B cell (primary cell): ENCODE results near the gene NPHP4.

Source experiments
- EZH2 ChIP-seq: IDR thresholded peaks from 2 replicates; pipeline ENCODE4 v1.6.1; 2012; ENCODE audit warnings: borderline replicate concordance, low read depth, mild to moderate bottlenecking, moderate library complexity, low read length; ENCODE audit not compliant: insufficient read depth, poor library complexity, severe bottlenecking
- TF ChIP-seq, protein P1 (sequence below): fragments of 200-600 bp; IDR thresholded peaks from one replicate; pipeline ENCODE4 v1.8.0; 2022; ENCODE audit warnings: antibody characterized with exemption, mild to moderate bottlenecking

GRCh38 chr1:6038603-6039002 is 46.4 kb upstream of the NPHP4 start:
- TF ChIP-seq, protein P1, sequence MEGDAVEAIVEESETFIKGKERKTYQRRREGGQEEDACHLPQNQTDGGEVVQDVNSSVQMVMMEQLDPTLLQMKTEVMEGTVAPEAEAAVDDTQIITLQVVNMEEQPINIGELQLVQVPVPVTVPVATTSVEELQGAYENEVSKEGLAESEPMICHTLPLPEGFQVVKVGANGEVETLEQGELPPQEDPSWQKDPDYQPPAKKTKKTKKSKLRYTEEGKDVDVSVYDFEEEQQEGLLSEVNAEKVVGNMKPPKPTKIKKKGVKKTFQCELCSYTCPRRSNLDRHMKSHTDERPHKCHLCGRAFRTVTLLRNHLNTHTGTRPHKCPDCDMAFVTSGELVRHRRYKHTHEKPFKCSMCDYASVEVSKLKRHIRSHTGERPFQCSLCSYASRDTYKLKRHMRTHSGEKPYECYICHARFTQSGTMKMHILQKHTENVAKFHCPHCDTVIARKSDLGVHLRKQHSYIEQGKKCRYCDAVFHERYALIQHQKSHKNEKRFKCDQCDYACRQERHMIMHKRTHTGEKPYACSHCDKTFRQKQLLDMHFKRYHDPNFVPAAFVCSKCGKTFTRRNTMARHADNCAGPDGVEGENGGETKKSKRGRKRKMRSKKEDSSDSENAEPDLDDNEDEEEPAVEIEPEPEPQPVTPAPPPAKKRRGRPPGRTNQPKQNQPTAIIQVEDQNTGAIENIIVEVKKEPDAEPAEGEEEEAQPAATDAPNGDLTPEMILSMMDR = no peak
- no peak for TF ChIP-seq EZH2
